ENCODE measurements around the gene RAB3IL1. TPM values are rescaled to one million over a fixed set of nuclear protein-coding genes. Genes with fewer than 3 reads are reported as not detected.

RAB3IL1 gene
- total RNA-seq, 1 experiment from 2014 or later, result 18.1 TPM

- RAD21 ChIA-PET (ENCODE audit: low non-redundant PET in 1 of 2, low total read pairs in 2 of 2, uncharacterized antibody in 2 of 2, unreplicated experiment in 2 of 2), result no interaction called here
- TF ChIP-seq ELF1 (IDR thresholded peaks at IDR 0.05; ENCODE audit: borderline replicate concordance, low read depth) (no peak), MAX (IDR thresholded peaks at IDR 0.05) (no peak), EZH2phosphoT487 (IDR thresholded peaks at IDR 0.05; ENCODE audit: borderline replicate concordance) (no peak), EGR1 (IDR thresholded peaks at IDR 0.05; ENCODE audit: low read depth) (no peak), FOSL1 (IDR thresholded peaks at IDR 0.05; ENCODE audit: low read depth) (no peak), JUND (IDR thresholded peaks at IDR 0.05) (no peak), YY1 (IDR thresholded peaks at IDR 0.05; ENCODE audit: extremely low read depth, insufficient replicate concordance, low read depth, low read length) (no peak), ZNF274 (IDR thresholded peaks at IDR 0.05; ENCODE audit: low read depth, low read length) (no peak), SP1 (IDR thresholded peaks at IDR 0.05; ENCODE audit: low read depth) (no peak), CEBPB (IDR thresholded peaks at IDR 0.05; ENCODE audit: low read depth) (no peak), TCF7L2 (IDR thresholded peaks at IDR 0.05; ENCODE audit: borderline replicate concordance, extremely low read depth, insufficient read depth, insufficient read length) (no peak), REST (IDR thresholded peaks at IDR 0.05; ENCODE audit: low read depth) (no peak)
- H2AFZ ChIP-seq (ENCODE audit: low read depth, low read length, poor library complexity, severe bottlenecking), result no peak overlapping the region
- H3K4me1 ChIP-seq (ENCODE audit: control insufficient read depth in 1 of 2, insufficient read depth in 2 of 2, low read length in 2 of 2), result peaks cover 9 to 22% of the 10 kb centered on the region in 2 experiments; a peak in 3 of 4 replicates
- H3K9ac ChIP-seq (ENCODE audit: low read length), result no peak overlapping the region
- CTCF ChIA-PET, result no interaction called here
- intact Hi-C loops (cut with micrococcal nuclease), result no loop called here
- BruUV-seq (replicated peaks), result no TSS peak
- no peaks in the 10 kb centered on the region for H3K79me2 ChIP-seq (ENCODE audit: insufficient read depth, low read length)
- no peak overlapping the region for H3K4me2 ChIP-seq (ENCODE audit: low read length)
- no peak overlapping the region for H3K4me3 ChIP-seq (replicated peaks in 1 of 2; ENCODE audit: low read depth in 1 of 2, low read length in 2 of 2)
- H3K36me3 ChIP-seq (ENCODE audit: control insufficient read depth in 1 of 2, insufficient read depth in 2 of 2, low read length in 2 of 2), result no peaks in the 10 kb centered on the region; a peak in 1 of 4 replicates
- H3K27ac ChIP-seq (ENCODE audit: low read depth, low read length), result no peak overlapping the region
- H3K9me3 ChIP-seq (ENCODE audit: control insufficient read depth in 1 of 2, insufficient read depth in 1 of 2, low read depth in 1 of 2, low read length in 2 of 2), result no peaks in the 10 kb centered on the region
- no peaks in the 10 kb centered on the region for H3K27me3 ChIP-seq (ENCODE audit: insufficient read depth, low read length)
- DNase-seq (ENCODE audit: low read depth, low spot score), result no peak
- POLR2A ChIA-PET, result no interaction called here
- no peaks in the 10 kb centered on the region for H3K9me2 ChIP-seq (ENCODE audit: insufficient read depth)
- no peaks in the 10 kb centered on the region for H4K20me1 ChIP-seq (ENCODE audit: insufficient read depth)
- ATAC-seq, result no peak
Observed at GRCh38 chr11:61879152-61879551, 38.2 kb downstream of the RAB3IL1 start.

Measured in HCT116 (cell line).